ENCODE data around the gene ZMYM4.
"Not testable (repeated sequence)": the region's sequence is repeated elsewhere in the genome, so short reads cannot be mapped to it uniquely, and the experiment has no call there.

DNA sequence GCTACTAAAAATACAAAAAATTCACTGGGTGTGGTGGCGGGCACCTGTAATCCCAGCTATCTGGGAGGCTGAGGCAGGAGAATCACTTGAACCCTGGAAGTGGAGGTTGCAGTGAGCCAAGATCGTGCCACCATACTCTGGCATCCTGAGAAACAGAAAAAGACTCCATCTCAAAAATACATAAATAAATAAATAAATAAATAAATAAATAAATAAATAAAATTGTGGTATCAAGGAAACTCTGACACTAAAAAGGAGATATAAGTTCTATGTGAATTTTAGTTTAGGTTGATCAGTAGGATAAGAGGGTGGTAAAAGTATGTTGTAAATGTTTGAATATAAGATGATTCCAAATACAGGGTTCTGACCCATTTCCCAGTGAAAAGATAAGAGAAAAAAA, 63.1 kb downstream of the ZMYM4 start:
- TF ChIP-seq, protein P1, sequence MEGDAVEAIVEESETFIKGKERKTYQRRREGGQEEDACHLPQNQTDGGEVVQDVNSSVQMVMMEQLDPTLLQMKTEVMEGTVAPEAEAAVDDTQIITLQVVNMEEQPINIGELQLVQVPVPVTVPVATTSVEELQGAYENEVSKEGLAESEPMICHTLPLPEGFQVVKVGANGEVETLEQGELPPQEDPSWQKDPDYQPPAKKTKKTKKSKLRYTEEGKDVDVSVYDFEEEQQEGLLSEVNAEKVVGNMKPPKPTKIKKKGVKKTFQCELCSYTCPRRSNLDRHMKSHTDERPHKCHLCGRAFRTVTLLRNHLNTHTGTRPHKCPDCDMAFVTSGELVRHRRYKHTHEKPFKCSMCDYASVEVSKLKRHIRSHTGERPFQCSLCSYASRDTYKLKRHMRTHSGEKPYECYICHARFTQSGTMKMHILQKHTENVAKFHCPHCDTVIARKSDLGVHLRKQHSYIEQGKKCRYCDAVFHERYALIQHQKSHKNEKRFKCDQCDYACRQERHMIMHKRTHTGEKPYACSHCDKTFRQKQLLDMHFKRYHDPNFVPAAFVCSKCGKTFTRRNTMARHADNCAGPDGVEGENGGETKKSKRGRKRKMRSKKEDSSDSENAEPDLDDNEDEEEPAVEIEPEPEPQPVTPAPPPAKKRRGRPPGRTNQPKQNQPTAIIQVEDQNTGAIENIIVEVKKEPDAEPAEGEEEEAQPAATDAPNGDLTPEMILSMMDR (IDR thresholded peaks at IDR 0.05) = not testable (repeated sequence)
- TF ChIP-seq POLR2AphosphoS5 (IDR thresholded peaks at IDR 0.05; ENCODE audit: insufficient read depth in 1 of 2, low read depth in 1 of 2); POLR2A (IDR thresholded peaks at IDR 0.05): not testable (repeated sequence)
